HEK293 (cell line): ENCODE results near the gene TIE1.

Experiments
- ZBTB21 ChIP-seq: fragments of 450-650 bp; formaldehyde crosslinking; IDR thresholded peaks from 2 replicates; pipeline ENCODE4 v1.5.1; 2017; ENCODE audit warnings: missing biosample characterization, missing genetic modification characterization
- ZNF223 ChIP-seq: fragments of 450-650 bp; formaldehyde crosslinking; IDR thresholded peaks from 2 replicates; pipeline ENCODE4 v1.5.1; 2016; ENCODE audit warnings: missing biosample characterization, missing genetic modification characterization
- ZNF24 ChIP-seq: fragments of 450-650 bp; formaldehyde crosslinking; IDR thresholded peaks from 2 replicates; pipeline ENCODE4 v1.5.1; 2016; ENCODE audit warnings: missing biosample characterization, missing genetic modification characterization
- ZNF274 ChIP-seq, 2 experiments: fragments of 200-500 bp in 1 of 2; fragments of 450-650 bp in 1 of 2; sonication (Bioruptor generic) in 1 of 2; formaldehyde crosslinking in 1 of 2; IDR thresholded peaks; 2 replicates each; pipeline versions ENCODE4 v1.5.1 to v1.6.1; 2014 to 2016; ENCODE audit warnings: borderline replicate concordance in 1 of 2, inconsistent platforms in 1 of 2, low read length in 1 of 2, missing biosample characterization in 1 of 2, missing genetic modification characterization in 1 of 2
- ZNF514 ChIP-seq: fragments of 450-650 bp; formaldehyde crosslinking; IDR thresholded peaks from 2 replicates; pipeline ENCODE4 v1.5.1; 2016; ENCODE audit warnings: missing biosample characterization, missing genetic modification characterization
- TF ChIP-seq, protein P1 (sequence below): fragments of 450-650 bp; formaldehyde crosslinking; IDR thresholded peaks from 2 replicates; pipeline ENCODE4 v1.5.1; 2016; ENCODE audit warnings: missing biosample characterization, missing genetic modification characterization
- TF ChIP-seq, protein P2 (sequence below): fragments of 450-650 bp; formaldehyde crosslinking; IDR thresholded peaks from 2 replicates; pipeline ENCODE4 v1.5.1; 2016; ENCODE audit warnings: missing biosample characterization, missing genetic modification characterization

DNA sequence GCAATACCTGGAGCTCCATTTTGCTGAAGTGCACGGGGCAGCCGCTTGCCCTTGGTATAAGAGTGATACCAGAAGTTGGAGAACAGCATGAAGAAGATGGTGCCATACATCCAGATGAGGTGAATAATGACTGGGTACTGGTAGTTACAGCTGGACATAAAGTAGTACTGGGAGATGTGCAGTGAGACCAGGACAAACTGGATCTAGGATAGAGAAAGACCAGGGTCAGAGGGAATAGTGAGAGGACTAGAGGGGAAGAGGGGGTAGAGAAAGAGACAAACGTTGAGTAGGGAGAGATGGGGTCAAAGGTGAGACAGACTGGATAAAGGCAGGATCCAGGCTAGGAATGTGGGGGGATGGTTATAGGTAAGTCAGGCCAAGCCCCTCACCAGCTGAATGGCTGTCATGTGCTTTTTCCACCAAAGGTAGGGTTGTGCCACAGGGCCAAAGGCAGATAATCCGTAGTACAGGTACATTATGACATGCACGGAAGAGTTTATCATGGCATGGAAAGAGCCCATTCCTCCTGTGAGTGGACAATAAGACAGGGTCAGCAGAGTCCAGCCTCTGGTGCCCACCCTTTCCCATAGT is 63.2 kb downstream of the TIE1 start:
- TF ChIP-seq, protein P1, sequence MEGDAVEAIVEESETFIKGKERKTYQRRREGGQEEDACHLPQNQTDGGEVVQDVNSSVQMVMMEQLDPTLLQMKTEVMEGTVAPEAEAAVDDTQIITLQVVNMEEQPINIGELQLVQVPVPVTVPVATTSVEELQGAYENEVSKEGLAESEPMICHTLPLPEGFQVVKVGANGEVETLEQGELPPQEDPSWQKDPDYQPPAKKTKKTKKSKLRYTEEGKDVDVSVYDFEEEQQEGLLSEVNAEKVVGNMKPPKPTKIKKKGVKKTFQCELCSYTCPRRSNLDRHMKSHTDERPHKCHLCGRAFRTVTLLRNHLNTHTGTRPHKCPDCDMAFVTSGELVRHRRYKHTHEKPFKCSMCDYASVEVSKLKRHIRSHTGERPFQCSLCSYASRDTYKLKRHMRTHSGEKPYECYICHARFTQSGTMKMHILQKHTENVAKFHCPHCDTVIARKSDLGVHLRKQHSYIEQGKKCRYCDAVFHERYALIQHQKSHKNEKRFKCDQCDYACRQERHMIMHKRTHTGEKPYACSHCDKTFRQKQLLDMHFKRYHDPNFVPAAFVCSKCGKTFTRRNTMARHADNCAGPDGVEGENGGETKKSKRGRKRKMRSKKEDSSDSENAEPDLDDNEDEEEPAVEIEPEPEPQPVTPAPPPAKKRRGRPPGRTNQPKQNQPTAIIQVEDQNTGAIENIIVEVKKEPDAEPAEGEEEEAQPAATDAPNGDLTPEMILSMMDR (tag by site-specific recombination) = no peak
- no peak for TF ChIP-seq ZNF24 (tag by site-specific recombination)
- TF ChIP-seq ZNF274 (IDR thresholded peaks at IDR 0.05; ENCODE audit: low read length) = no peak
- TF ChIP-seq ZNF274 (tag by site-specific recombination; IDR thresholded peaks at IDR 0.05; ENCODE audit: borderline replicate concordance) = no peak
- no peak for TF ChIP-seq ZNF514 (tag by site-specific recombination)
- no peak for TF ChIP-seq ZBTB21 (tag by site-specific recombination)
- TF ChIP-seq ZNF223 (tag by site-specific recombination) = no peak
- TF ChIP-seq, protein P2, sequence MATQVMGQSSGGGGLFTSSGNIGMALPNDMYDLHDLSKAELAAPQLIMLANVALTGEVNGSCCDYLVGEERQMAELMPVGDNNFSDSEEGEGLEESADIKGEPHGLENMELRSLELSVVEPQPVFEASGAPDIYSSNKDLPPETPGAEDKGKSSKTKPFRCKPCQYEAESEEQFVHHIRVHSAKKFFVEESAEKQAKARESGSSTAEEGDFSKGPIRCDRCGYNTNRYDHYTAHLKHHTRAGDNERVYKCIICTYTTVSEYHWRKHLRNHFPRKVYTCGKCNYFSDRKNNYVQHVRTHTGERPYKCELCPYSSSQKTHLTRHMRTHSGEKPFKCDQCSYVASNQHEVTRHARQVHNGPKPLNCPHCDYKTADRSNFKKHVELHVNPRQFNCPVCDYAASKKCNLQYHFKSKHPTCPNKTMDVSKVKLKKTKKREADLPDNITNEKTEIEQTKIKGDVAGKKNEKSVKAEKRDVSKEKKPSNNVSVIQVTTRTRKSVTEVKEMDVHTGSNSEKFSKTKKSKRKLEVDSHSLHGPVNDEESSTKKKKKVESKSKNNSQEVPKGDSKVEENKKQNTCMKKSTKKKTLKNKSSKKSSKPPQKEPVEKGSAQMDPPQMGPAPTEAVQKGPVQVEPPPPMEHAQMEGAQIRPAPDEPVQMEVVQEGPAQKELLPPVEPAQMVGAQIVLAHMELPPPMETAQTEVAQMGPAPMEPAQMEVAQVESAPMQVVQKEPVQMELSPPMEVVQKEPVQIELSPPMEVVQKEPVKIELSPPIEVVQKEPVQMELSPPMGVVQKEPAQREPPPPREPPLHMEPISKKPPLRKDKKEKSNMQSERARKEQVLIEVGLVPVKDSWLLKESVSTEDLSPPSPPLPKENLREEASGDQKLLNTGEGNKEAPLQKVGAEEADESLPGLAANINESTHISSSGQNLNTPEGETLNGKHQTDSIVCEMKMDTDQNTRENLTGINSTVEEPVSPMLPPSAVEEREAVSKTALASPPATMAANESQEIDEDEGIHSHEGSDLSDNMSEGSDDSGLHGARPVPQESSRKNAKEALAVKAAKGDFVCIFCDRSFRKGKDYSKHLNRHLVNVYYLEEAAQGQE (tag by site-specific recombination) = no peak
